ENCODE results near the gene PSME4.

Gene PSME4, protein sequence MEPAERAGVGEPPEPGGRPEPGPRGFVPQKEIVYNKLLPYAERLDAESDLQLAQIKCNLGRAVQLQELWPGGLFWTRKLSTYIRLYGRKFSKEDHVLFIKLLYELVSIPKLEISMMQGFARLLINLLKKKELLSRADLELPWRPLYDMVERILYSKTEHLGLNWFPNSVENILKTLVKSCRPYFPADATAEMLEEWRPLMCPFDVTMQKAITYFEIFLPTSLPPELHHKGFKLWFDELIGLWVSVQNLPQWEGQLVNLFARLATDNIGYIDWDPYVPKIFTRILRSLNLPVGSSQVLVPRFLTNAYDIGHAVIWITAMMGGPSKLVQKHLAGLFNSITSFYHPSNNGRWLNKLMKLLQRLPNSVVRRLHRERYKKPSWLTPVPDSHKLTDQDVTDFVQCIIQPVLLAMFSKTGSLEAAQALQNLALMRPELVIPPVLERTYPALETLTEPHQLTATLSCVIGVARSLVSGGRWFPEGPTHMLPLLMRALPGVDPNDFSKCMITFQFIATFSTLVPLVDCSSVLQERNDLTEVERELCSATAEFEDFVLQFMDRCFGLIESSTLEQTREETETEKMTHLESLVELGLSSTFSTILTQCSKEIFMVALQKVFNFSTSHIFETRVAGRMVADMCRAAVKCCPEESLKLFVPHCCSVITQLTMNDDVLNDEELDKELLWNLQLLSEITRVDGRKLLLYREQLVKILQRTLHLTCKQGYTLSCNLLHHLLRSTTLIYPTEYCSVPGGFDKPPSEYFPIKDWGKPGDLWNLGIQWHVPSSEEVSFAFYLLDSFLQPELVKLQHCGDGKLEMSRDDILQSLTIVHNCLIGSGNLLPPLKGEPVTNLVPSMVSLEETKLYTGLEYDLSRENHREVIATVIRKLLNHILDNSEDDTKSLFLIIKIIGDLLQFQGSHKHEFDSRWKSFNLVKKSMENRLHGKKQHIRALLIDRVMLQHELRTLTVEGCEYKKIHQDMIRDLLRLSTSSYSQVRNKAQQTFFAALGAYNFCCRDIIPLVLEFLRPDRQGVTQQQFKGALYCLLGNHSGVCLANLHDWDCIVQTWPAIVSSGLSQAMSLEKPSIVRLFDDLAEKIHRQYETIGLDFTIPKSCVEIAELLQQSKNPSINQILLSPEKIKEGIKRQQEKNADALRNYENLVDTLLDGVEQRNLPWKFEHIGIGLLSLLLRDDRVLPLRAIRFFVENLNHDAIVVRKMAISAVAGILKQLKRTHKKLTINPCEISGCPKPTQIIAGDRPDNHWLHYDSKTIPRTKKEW (N-terminal part only)

GRCh38 chr2:53970724-53971602, at the start of gene PSME4:
Gene PSME4 (minus strand): TSS chr2:53970993. CDS start chr2:53970784, 209 bp downstream.
- FAIRE-seq, result no peak

DNA sequence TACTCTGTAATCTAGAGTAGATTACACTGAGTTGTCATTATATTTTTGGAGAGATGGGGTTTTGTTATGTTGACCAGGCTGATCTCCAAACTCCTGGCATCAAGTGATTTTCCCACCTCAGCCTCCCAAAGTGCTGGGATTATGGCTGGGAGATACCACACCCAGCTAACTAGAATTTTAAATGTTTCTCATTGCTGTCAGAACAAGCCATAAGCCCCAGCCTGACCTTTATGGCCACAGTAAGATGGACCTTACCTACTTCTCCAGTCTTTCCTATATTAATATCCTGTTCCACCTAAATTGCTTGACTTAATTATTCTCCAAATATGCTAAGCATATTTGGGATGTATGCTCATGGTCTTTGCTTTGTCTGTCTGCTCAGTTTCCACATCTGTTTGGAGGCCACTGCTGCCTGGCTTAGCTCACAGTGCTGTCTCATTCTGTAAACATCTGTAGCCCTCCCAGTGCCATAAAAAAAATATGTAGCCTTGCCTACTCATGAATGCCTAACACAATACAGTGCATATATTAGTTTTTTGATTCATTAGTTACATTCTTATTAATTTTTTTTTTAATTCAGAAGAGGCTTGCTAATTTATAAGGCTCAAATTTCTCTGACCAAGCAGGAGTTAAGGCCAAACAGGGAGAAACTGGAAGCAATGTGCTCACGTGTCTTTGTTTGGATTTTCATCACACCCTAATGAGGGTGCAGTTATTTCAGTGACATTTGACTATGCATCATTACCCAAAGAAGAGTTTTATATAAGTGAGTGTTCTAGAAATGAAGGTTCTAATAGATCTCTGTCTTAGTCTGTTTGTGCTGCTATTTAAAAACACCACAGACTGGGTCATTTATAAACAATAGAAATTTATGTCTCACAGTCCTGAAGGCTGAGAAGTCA, 45.3 kb upstream of the PSME4 start:
- no peak for FAIRE-seq

DNA sequence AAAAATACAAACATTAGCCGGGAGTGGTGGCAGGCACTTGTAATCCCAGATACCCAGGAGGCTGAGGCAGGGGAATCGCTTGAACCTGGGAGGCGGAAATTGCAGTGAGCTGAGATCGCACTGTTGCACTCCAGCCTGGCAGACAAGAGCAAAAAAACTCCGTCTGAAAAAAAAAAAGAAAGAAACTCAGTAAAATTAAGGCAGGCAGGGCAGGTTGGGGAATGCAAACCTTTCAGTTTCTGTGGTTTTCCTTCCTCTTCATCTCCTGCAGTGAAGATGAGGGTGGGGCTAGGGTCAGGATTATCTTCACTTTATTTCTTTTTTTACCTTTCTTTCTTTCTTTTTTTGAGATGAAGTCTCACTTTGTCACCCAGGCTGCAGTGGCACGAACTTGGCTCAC, 43.2 kb upstream of the PSME4 start:
- no peak for FAIRE-seq

GRCh38 chr2:54012538-54013141, 41.8 kb upstream of the PSME4 start:
- FAIRE-seq, result no peak

- FAIRE-seq, result no peak
These were observed 38.8 kb upstream of the PSME4 start for GRCh38 chr2:54009549-54009948.

- no peak for FAIRE-seq
These were observed 37.6 kb upstream of the PSME4 start for GRCh38 chr2:54008439-54008838.

GRCh38 chr2:54000524-54000923, 29.7 kb upstream of the PSME4 start:
- no peak for FAIRE-seq

DNA sequence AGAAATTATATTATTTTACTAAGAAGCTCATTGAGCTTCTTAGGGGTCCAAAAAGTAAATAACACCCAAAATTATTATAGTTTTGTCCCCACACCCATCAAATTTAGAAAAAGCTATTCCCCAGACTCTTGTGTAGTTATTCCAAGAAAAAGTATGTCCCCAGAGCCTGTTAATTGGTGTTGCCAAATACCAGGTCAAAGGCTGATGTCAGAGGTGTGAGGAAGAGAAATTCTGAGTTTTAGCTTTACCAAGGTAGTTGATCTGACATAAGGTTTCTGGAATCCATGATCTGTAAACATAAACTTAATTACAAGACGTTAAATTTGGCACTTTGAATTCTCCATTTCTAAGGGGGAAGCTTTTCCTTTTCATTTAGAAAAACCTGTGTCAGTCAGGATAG, 29.3 kb upstream of the PSME4 start:
- no peak for FAIRE-seq

GRCh38 chr2:53998834-53999233, 28.0 kb upstream of the PSME4 start:
- FAIRE-seq, result no peak

DNA sequence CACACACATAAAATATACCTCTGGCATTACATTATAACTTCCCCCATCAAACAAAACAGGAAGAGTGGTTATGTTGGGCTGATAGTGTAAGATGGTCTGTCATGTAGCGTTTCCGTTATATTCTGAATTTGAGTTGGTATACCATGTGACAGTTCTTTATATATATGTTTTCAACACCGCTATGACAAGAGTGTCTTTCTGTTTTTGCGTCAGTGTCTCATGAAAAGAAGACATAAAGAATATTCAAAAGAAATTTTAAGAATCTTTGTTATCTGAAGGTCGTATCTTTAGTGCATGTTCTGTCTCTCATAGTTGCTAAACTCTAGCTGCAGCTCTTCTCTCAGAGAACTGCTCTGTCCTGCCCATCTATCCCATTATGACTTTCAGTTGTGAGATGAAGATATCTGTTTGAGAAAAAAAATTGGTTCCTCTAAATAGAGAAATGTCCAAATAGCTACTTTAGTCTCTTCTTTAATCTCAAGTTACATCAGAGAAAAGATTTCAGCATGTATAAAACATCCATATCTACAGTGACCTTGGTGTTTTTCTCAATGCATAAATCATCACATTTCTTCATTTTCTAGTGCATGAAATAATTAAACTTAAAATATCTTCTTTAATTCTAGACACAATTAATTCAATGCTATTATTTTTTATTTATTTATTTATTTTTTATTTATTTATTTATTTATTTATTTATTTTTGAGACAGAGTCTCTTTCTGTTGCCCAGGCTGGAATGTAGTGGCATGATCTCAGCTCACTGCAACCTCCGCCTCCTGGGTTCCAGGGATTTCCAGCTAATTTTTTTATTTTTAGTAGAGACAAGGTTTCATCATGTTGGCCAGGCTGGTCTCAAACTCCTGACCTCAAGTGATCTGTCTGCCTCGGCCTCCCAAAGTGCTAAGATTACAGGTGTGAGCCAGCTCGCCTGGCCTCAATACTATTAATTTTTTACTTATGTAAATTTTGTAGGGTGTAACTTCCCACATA, 24.3 kb upstream of the PSME4 start:
- FAIRE-seq, result no peak

- FAIRE-seq, result no peak
These were observed 21.2 kb upstream of the PSME4 start for GRCh38 chr2:53991948-53992347.

DNA sequence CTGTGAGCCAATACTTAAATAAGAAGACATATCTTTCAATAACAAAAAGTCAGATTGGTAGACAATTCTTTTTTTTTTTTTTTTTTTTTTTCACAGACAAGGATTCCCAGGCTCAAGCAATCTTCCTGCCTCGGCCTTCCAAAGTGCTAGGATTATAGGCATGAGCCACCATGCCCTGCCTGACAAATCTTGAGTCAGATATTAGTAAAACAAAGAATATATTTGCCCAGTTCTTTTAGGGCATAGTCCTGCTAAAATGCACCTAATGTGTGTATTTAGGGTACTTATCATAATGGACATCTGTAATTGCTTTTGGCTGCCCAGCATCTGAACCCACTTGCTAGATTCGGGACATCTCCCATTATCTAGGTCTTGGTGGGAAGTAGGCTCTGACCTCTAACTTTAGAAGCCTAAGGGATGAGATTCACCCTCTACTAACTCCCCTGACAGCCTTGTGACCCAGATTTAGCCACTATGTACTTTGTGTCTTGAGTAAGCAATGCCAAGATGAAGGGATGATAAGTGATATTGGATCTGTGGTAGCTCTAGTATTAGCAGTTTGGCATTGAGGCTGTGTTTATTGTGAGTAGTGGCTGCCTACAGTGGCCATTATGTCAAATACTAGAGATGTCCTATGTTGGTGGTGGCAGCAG, 18.5 kb upstream of the PSME4 start:
- no peak for FAIRE-seq

DNA sequence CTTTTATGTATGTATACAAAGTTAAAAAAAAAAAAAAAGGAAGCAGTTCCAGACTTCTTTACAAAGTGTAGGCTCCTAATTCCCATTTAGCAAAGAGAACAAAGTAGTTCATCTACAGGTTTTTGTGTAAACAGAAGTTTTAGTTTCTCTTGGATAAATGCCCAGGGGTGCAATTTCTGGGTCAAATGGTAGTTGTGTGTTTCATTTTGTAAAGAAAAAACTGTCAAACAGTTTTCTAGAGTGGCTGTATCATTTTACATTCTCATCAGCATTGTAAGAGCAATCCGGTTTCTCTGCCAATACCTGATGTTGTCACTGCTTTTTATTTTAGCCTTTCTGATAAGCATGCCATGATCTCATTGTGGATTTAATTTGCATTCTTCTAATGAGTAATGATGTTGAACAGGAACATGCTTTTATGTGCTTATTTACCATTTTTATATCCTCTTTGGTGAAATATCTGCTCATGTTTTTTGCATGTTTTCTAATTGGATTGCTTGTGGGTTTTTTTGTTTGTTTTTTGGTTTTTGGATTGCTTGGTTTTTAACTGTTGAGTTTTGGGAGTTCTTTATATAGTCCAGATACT, 16.6 kb upstream of the PSME4 start:
- peak; percentile 13 for FAIRE-seq

GRCh38 chr2:53985646-53986045, 14.9 kb upstream of the PSME4 start:
- no peak for FAIRE-seq

- FAIRE-seq, result no peak
These were observed 647 bp downstream of the PSME4 start for GRCh38 chr2:53969968-53970723.

DNA sequence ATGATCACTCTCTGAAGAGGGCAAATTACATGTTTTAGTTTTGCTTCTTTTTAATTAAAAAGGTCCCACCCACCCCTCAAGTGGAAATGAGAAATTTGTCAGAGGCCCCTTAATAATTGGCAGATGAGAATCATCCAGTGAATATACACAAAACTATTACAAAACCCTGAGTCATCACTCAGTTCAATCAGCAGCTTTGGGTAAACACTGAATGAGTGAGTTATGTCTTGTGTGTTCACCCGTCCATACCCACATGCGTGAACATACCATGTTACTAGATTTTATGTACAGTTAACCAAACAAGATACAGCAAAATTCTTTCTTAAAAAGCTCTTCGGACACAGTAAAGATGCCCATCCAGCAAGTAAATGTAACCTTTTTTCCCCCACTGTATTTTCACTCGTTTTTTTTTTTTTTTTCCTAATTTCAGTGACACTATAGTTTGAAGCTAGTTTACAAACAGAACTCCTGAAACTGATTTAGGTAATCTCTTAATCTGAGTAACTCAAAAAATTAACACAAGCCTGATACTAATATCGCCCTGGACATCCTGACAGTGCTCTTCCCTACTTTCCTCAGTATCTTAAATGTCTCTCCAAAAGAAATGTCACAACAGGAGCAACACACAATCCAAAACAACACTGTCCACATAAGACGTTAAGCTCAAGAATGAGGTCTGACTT, 1.4 kb downstream of the PSME4 start:
- no peak for FAIRE-seq
